ENCODE results near the gene ANKS1A. TPM values are rescaled to one million over a fixed set of nuclear protein-coding genes. Genes with fewer than 3 reads are reported as not detected.

ANKS1A gene
- total RNA-seq, 1 experiment from 2014 or later: 35.0 TPM

DNA sequence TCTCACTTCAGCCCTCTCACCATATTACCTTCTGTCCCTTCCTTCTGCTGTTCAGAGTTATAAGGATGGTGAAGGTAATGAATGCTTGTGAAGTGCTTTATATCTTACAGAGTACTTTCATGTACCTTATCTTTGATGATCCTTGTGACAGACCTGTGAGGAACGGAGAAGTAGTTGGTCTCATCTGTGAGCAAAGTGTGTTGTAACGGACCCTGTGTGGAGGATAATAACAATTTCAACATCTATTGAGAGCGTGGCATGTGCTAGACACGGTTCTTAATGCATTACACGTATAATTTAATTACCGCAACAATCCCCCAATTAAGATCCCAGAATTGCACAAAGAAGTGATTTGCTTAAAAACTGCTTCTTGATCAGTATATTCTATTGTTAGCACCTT is 124.6 kb downstream of the ANKS1A start:
- DNase-seq (ENCODE audit: low spot score) (no peak), ATAC-seq (no peak)
- ChIA-PET CTCF (no interaction called here), POLR2A (no interaction called here)
- Mint-ChIP-seq H3K4me3 (no peak overlapping the region), H3K9me3 (no peaks in the 10 kb centered on the region), H3K27me3 (ENCODE audit: low read depth) (no peaks in the 10 kb centered on the region), H3K4me1 (peaks cover 13% of the 10 kb centered on the region), H3K36me3 (peaks cover 14% of the 10 kb centered on the region), H3K27ac (no peak overlapping the region)
- TF ChIP-seq, protein P1, sequence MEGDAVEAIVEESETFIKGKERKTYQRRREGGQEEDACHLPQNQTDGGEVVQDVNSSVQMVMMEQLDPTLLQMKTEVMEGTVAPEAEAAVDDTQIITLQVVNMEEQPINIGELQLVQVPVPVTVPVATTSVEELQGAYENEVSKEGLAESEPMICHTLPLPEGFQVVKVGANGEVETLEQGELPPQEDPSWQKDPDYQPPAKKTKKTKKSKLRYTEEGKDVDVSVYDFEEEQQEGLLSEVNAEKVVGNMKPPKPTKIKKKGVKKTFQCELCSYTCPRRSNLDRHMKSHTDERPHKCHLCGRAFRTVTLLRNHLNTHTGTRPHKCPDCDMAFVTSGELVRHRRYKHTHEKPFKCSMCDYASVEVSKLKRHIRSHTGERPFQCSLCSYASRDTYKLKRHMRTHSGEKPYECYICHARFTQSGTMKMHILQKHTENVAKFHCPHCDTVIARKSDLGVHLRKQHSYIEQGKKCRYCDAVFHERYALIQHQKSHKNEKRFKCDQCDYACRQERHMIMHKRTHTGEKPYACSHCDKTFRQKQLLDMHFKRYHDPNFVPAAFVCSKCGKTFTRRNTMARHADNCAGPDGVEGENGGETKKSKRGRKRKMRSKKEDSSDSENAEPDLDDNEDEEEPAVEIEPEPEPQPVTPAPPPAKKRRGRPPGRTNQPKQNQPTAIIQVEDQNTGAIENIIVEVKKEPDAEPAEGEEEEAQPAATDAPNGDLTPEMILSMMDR (IDR thresholded peaks at IDR 0.05): no peak
- TF ChIP-seq, protein P2, sequence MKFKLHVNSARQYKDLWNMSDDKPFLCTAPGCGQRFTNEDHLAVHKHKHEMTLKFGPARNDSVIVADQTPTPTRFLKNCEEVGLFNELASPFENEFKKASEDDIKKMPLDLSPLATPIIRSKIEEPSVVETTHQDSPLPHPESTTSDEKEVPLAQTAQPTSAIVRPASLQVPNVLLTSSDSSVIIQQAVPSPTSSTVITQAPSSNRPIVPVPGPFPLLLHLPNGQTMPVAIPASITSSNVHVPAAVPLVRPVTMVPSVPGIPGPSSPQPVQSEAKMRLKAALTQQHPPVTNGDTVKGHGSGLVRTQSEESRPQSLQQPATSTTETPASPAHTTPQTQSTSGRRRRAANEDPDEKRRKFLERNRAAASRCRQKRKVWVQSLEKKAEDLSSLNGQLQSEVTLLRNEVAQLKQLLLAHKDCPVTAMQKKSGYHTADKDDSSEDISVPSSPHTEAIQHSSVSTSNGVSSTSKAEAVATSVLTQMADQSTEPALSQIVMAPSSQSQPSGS (CRISPR knock-in tag; IDR thresholded peaks at IDR 0.05; ENCODE audit: borderline replicate concordance, low read depth): no peak
- TF ChIP-seq, protein P3, sequence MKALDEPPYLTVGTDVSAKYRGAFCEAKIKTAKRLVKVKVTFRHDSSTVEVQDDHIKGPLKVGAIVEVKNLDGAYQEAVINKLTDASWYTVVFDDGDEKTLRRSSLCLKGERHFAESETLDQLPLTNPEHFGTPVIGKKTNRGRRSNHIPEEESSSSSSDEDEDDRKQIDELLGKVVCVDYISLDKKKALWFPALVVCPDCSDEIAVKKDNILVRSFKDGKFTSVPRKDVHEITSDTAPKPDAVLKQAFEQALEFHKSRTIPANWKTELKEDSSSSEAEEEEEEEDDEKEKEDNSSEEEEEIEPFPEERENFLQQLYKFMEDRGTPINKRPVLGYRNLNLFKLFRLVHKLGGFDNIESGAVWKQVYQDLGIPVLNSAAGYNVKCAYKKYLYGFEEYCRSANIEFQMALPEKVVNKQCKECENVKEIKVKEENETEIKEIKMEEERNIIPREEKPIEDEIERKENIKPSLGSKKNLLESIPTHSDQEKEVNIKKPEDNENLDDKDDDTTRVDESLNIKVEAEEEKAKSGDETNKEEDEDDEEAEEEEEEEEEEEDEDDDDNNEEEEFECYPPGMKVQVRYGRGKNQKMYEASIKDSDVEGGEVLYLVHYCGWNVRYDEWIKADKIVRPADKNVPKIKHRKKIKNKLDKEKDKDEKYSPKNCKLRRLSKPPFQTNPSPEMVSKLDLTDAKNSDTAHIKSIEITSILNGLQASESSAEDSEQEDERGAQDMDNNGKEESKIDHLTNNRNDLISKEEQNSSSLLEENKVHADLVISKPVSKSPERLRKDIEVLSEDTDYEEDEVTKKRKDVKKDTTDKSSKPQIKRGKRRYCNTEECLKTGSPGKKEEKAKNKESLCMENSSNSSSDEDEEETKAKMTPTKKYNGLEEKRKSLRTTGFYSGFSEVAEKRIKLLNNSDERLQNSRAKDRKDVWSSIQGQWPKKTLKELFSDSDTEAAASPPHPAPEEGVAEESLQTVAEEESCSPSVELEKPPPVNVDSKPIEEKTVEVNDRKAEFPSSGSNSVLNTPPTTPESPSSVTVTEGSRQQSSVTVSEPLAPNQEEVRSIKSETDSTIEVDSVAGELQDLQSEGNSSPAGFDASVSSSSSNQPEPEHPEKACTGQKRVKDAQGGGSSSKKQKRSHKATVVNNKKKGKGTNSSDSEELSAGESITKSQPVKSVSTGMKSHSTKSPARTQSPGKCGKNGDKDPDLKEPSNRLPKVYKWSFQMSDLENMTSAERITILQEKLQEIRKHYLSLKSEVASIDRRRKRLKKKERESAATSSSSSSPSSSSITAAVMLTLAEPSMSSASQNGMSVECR (CRISPR knock-in tag; IDR thresholded peaks at IDR 0.05; ENCODE audit: borderline replicate concordance): no peak
- TF ChIP-seq, protein P4, sequence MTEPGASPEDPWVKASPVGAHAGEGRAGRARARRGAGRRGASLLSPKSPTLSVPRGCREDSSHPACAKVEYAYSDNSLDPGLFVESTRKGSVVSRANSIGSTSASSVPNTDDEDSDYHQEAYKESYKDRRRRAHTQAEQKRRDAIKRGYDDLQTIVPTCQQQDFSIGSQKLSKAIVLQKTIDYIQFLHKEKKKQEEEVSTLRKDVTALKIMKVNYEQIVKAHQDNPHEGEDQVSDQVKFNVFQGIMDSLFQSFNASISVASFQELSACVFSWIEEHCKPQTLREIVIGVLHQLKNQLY (CRISPR knock-in tag; IDR thresholded peaks at IDR 0.05): no peak
- no peak for TF ChIP-seq ZNF263 (CRISPR knock-in tag; IDR thresholded peaks at IDR 0.05; ENCODE audit: low read depth)
- no peak for TF ChIP-seq KAT7 (CRISPR knock-in tag; IDR thresholded peaks at IDR 0.05; ENCODE audit: borderline replicate concordance)

DNA sequence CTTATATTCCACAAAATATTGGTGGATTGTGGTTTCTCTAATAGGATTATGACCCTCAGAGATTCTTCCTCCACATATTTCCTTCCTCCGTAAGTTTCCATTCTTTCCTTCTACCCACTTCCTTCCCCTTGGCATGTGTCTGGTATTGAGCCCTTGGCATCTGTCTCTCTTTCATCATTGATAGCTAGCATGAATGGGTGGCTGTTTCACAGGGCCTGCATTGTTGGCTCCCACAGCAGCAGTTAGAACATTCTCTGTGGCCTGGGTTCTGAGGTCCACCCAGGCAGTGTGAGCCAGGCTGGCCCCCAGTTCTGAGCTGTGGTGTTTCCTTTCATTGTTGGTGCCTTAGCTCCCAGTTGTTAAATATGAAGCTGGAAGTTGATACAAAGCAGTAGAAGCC is 125.3 kb downstream of the ANKS1A start:
- Mint-ChIP-seq H3K4me1 (peaks cover 17% of the 10 kb centered on the region), H3K27ac (no peak overlapping the region; the same call in 1 of the 2 replicates), H3K27me3 (ENCODE audit: low read depth) (no peaks in the 10 kb centered on the region), H3K36me3 (peaks cover 16% of the 10 kb centered on the region), H3K4me3 (no peak overlapping the region), H3K9me3 (no peaks in the 10 kb centered on the region)
- ChIA-PET POLR2A (no interaction called here), CTCF (interaction anchor here (1.0 to 1.9 kb wide), 2 partner anchors 12 to 126 kb away, joined by 3 to 4 read pairs; no protein-coding TSS in a partner anchor)
- TF ChIP-seq, protein P5, sequence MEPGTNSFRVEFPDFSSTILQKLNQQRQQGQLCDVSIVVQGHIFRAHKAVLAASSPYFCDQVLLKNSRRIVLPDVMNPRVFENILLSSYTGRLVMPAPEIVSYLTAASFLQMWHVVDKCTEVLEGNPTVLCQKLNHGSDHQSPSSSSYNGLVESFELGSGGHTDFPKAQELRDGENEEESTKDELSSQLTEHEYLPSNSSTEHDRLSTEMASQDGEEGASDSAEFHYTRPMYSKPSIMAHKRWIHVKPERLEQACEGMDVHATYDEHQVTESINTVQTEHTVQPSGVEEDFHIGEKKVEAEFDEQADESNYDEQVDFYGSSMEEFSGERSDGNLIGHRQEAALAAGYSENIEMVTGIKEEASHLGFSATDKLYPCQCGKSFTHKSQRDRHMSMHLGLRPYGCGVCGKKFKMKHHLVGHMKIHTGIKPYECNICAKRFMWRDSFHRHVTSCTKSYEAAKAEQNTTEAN (CRISPR knock-in tag; IDR thresholded peaks at IDR 0.05): no peak
- TF ChIP-seq ETV6 (CRISPR knock-in tag; IDR thresholded peaks at IDR 0.05) (no peak), ZNF121 (CRISPR knock-in tag; IDR thresholded peaks at IDR 0.05) (no peak), SOX15 (CRISPR knock-in tag; IDR thresholded peaks at IDR 0.05) (no peak), ESRRA (CRISPR knock-in tag; IDR thresholded peaks at IDR 0.05; ENCODE audit: borderline replicate concordance) (no peak), ELF4 (CRISPR knock-in tag; IDR thresholded peaks at IDR 0.05; ENCODE audit: low read depth) (no peak), CREM (CRISPR knock-in tag; IDR thresholded peaks at IDR 0.05) (no peak), RORB (CRISPR knock-in tag; IDR thresholded peaks at IDR 0.05) (no peak), NR2C2 (CRISPR knock-in tag; IDR thresholded peaks at IDR 0.05) (no peak), IRF2 (CRISPR knock-in tag; IDR thresholded peaks at IDR 0.05; ENCODE audit: borderline replicate concordance, low read depth) (no peak), MYBL2 (CRISPR knock-in tag; IDR thresholded peaks at IDR 0.05) (no peak)
- TF ChIP-seq, protein P6, sequence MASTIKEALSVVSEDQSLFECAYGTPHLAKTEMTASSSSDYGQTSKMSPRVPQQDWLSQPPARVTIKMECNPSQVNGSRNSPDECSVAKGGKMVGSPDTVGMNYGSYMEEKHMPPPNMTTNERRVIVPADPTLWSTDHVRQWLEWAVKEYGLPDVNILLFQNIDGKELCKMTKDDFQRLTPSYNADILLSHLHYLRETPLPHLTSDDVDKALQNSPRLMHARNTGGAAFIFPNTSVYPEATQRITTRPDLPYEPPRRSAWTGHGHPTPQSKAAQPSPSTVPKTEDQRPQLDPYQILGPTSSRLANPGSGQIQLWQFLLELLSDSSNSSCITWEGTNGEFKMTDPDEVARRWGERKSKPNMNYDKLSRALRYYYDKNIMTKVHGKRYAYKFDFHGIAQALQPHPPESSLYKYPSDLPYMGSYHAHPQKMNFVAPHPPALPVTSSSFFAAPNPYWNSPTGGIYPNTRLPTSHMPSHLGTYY (CRISPR knock-in tag; IDR thresholded peaks at IDR 0.05): no peak
- DNase-seq (ENCODE audit: low spot score) (no peak), ATAC-seq (no peak)

All from WTC11 (cell line).